Muscle of leg (tissue), 11 donors: Measurements from ENCODE around the gene SPRR1B. TPM values are rescaled to one million over a fixed set of nuclear protein-coding genes. Genes with fewer than 3 reads are reported as not detected.
"Not testable (repeated sequence)": the region's sequence is repeated elsewhere in the genome, so short reads cannot be mapped to it uniquely, and the experiment has no call there.

Source experiments
- DNase-seq: peaks from one replicate; pipeline ENCODE4 v3.0.0; 2013
- H3K27ac ChIP-seq: one replicate; pipeline ENCODE4 v1.5.1; 2013; ENCODE audit warnings: mild to moderate bottlenecking, low read length, control low read depth
- H3K27me3 ChIP-seq: one replicate; pipeline ENCODE4 v1.6.1; 2013; ENCODE audit warnings: low read length; ENCODE audit not compliant: control insufficient read depth, insufficient read depth
- H3K36me3 ChIP-seq: one replicate; pipeline ENCODE4 v1.6.1; 2013; ENCODE audit warnings: low read length; ENCODE audit not compliant: control insufficient read depth, insufficient read depth
- H3K4me1 ChIP-seq: one replicate; pipeline ENCODE4 v1.6.1; 2013; ENCODE audit warnings: low read length; ENCODE audit not compliant: control insufficient read depth, insufficient read depth
- H3K4me3 ChIP-seq: one replicate; pipeline ENCODE4 v1.5.1; 2013; ENCODE audit warnings: low read length, control low read depth
- H3K9me3 ChIP-seq: replicated peaks from 2 replicates; pipeline ENCODE4 v1.6.1; 2013; ENCODE audit warnings: low read depth, low read length; ENCODE audit not compliant: control insufficient read depth
- WGBS: methylation state at CpG from one replicate; pipeline ENCODE4 v1.1.5; 2013; ENCODE audit warnings: missing lambda C conversion rate; ENCODE audit not compliant: insufficient coverage; 5-methylcytosine and 5-hydroxymethylcytosine counted together
- polyA plus RNA-seq, 8 donors: library from polyadenylated mRNA; unstranded; fragments of 120-200 nt; gene quantifications; one replicate each; pipeline versions ENCODE4 v1.2.1 to v1.2.3, GENCODE V29; 2013; ENCODE audit warnings: inconsistent platforms in 1 of 8, low replicate concordance in 1 of 8; ENCODE audit not compliant: insufficient read length in 8 of 8, insufficient read depth in 1 of 8
- total RNA-seq: library from RNA; stranded (reverse); fragments of 120-200 nt; gene quantifications from one replicate; pipeline ENCODE4 v1.2.4, GENCODE V29; 2013

The SPRR1B gene
- total and polyA plus RNA-seq, 9 donors = 0.73 to 2.8 TPM; not detected in 7

- Histone ChIP-seq H3K9me3 (peaks cover 3% of the 10 kb centered on the region), H3K27me3 (no peaks in the 10 kb centered on the region), H3K4me3 (no peak overlapping the region), H3K36me3 (no peaks in the 10 kb centered on the region), H3K27ac (no peak overlapping the region), H3K4me1 (no peaks in the 10 kb centered on the region)
- DNase-seq = no peak
- 86% methylated on average over 4 of the region's 6 CpGs for WGBS
Measured at GRCh38 chr1:152999818-153000217, 31.2 kb upstream of the SPRR1B start.

- Histone ChIP-seq H3K27ac (no peak overlapping the region), H3K9me3 (peaks cover under 1% of the 10 kb centered on the region), H3K4me3 (no peak overlapping the region), H3K4me1 (no peaks in the 10 kb centered on the region), H3K27me3 (no peaks in the 10 kb centered on the region), H3K36me3 (no peaks in the 10 kb centered on the region)
- no peak for DNase-seq
- WGBS = no CpG with 5 or more reads among the region's 1 CpG
Measured at GRCh38 chr1:153000294-153000693, 30.7 kb upstream of the SPRR1B start.

GRCh38 chr1:153001382-153001781 lies 29.6 kb upstream of the SPRR1B start, which contains the start of gene SPRR3:
Gene SPRR3, plus strand, starts transcription at chr1:153001749. Its CDS starts 1,272 bp downstream, at chr1:153003021.
- Histone ChIP-seq H3K4me1 (no peaks in the 10 kb centered on the region), H3K9me3 (no peaks in the 10 kb centered on the region), H3K4me3 (no peak within 1 kb of the TSS), H3K27ac (no peak within 1 kb of the TSS), H3K27me3 (no peaks in the 10 kb centered on the region), H3K36me3 (no peaks in the 10 kb centered on the region)
- no peak for DNase-seq
- WGBS = no CpG with 5 or more reads among the region's 2 CpGs

GRCh38 chr1:153011235-153011758 lies 19.7 kb upstream of the SPRR1B start:
- H3K36me3 ChIP-seq, H3K27me3 ChIP-seq, H3K9me3 ChIP-seq, H3K27ac ChIP-seq, H3K4me3 ChIP-seq, DNase-seq, H3K4me1 ChIP-seq: not testable (repeated sequence)
- 75% methylated on average over 4 of the region's 8 CpGs for WGBS

GRCh38 chr1:153021829-153022228 lies 9.2 kb upstream of the SPRR1B start:
- H3K36me3 ChIP-seq = not testable (repeated sequence)
- no CpG with 5 or more reads among the region's 2 CpGs for WGBS

GRCh38 chr1:153022340-153022739 lies 8.7 kb upstream of the SPRR1B start:
- not testable (repeated sequence) for H3K4me1 ChIP-seq, H3K36me3 ChIP-seq, DNase-seq, H3K27ac ChIP-seq, H3K27me3 ChIP-seq, H3K4me3 ChIP-seq, H3K9me3 ChIP-seq
- whole genome bisulfite sequencing = no CpG with 5 or more reads among the region's 9 CpGs

More at GRCh38 chr1:153021829-153022228, 9.2 kb upstream of the SPRR1B start:
- H3K27ac ChIP-seq, H3K4me1 ChIP-seq, H3K4me3 ChIP-seq, DNase-seq, H3K9me3 ChIP-seq, H3K27me3 ChIP-seq: not testable (repeated sequence)

- H3K36me3 ChIP-seq = no peaks in the 10 kb centered on the region
- WGBS = 82% methylated on average over 7 of the region's 7 CpGs
- H3K4me1 ChIP-seq = no peaks in the 10 kb centered on the region
- H3K27me3 ChIP-seq = no peaks in the 10 kb centered on the region
- no peak overlapping the region for H3K27ac ChIP-seq
- no peak overlapping the region for H3K4me3 ChIP-seq
- H3K9me3 ChIP-seq = no peaks in the 10 kb centered on the region
- DNase-seq = no peak
Measured at GRCh38 chr1:153023109-153023508, 7.9 kb upstream of the SPRR1B start.

- no CpG with 5 or more reads among the region's 1 CpG for WGBS
Measured at GRCh38 chr1:153024413-153024812, 6.6 kb upstream of the SPRR1B start.

GRCh38 chr1:153025797-153026196 lies 5.2 kb upstream of the SPRR1B start:
- no CpG with 5 or more reads among the region's 1 CpG for WGBS

More at GRCh38 chr1:153024413-153024812, 6.6 kb upstream of the SPRR1B start:
- Histone ChIP-seq H3K4me3 (no peak overlapping the region), H3K27me3 (no peaks in the 10 kb centered on the region), H3K36me3 (no peaks in the 10 kb centered on the region), H3K9me3 (no peaks in the 10 kb centered on the region), H3K27ac (no peak overlapping the region), H3K4me1 (no peaks in the 10 kb centered on the region)
- no peak for DNase-seq

GRCh38 chr1:153028766-153029165 lies 2.2 kb upstream of the SPRR1B start:
- Histone ChIP-seq H3K27ac (no peak overlapping the region), H3K36me3 (no peaks in the 10 kb centered on the region), H3K27me3 (no peaks in the 10 kb centered on the region), H3K9me3 (no peaks in the 10 kb centered on the region), H3K4me1 (no peaks in the 10 kb centered on the region), H3K4me3 (no peak overlapping the region)
- DNase-seq = no peak
- no CpG with 5 or more reads among the region's 1 CpG for WGBS

More at GRCh38 chr1:153025797-153026196, 5.2 kb upstream of the SPRR1B start:
- Histone ChIP-seq H3K36me3 (no peaks in the 10 kb centered on the region), H3K27me3 (no peaks in the 10 kb centered on the region), H3K27ac (no peak overlapping the region), H3K4me3 (no peak overlapping the region), H3K9me3 (no peaks in the 10 kb centered on the region), H3K4me1 (no peaks in the 10 kb centered on the region)
- no peak for DNase-seq

- no peaks in the 10 kb centered on the region for H3K4me1 ChIP-seq
- no peak overlapping the region for H3K27ac ChIP-seq
- H3K27me3 ChIP-seq = no peaks in the 10 kb centered on the region
- no peaks in the 10 kb centered on the region for H3K9me3 ChIP-seq
- H3K36me3 ChIP-seq = no peaks in the 10 kb centered on the region
- H3K4me3 ChIP-seq = no peak overlapping the region
- no peak for DNase-seq
Measured at GRCh38 chr1:153032073-153032472, 1.1 kb downstream of the SPRR1B start.
